Left colon (tissue), 2 donors: Measurements from ENCODE around the gene IGF2BP2. TPM values are rescaled to one million over a fixed set of nuclear protein-coding genes. Genes with fewer than 3 reads are reported as not detected.
"Not testable (repeated sequence)": the region's sequence is repeated elsewhere in the genome, so short reads cannot be mapped to it uniquely, and the experiment has no call there.

Source experiments
- ATAC-seq: fragments of 200-7000 bp; cut with Tn5 transposase; one replicate; pipeline ENCODE4 v1.9.1; 2020; ENCODE audit warnings: mild to moderate bottlenecking, moderate library complexity
- DNase-seq, 2 donors: peaks; one replicate each; pipeline ENCODE4 v3.0.0-alpha.2; 2020
- intact Hi-C, 2 donors: fragments of 100-400 bp; cut with DNase I in 1 of 2; cut with micrococcal nuclease in 1 of 2; formaldehyde crosslinking; loops; one replicate each; pipeline versions ENCODE4 v1.11.2 to v1.14.0; 2022; cut with DNase I, micrococcal nuclease
- total RNA-seq, 2 donors: library from RNA; stranded (reverse); fragmentation: NEBNext Ultra II Directional; extraction: Animal tissue kit (Norgen Biotek cat#: 25700); gene quantifications; one replicate each; pipeline ENCODE4 v1.2.1, GENCODE V29; 2021
- donor health status: DM: no; HTN: no; CAD: no.
- donor health status: DM: yes; HTN: yes; CAD: no.

The IGF2BP2 gene
- total RNA-seq, 2 donors from 2014 or later: 48.1 to 73.0 TPM

DNA sequence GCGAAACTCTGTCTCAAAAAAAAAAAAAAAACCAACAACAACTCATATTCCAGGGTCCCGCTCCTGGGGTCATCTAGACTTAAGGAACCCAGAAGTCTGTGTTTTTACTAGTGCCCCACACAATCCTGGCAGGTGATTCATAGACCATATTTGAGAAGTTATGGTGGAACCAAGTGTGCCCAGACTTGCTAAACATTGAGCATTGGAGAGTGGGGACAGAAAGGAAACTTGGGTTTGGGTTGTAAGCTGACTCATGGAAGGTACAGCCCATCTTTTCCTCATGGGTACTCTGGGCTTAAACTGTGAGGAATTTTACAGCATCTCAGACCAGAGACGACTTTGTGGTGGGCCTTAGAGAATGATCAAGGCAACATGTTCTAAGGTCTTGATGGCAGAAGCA lies 18.3 kb upstream of the IGF2BP2 start:
- intact Hi-C loops: no loop called here
- DNase-seq: no peak
- ATAC-seq: no peak

- DNase-seq (no peak), ATAC-seq (no peak)
- intact Hi-C loops: no loop called here
These were observed 17.4 kb upstream of the IGF2BP2 start for GRCh38 chr3:185842241-185842640.

GRCh38 chr3:185838417-185838989 lies 13.7 kb upstream of the IGF2BP2 start:
- ATAC-seq: peak; percentile 82
- DNase-seq, intact Hi-C loops: not testable (repeated sequence)

DNA sequence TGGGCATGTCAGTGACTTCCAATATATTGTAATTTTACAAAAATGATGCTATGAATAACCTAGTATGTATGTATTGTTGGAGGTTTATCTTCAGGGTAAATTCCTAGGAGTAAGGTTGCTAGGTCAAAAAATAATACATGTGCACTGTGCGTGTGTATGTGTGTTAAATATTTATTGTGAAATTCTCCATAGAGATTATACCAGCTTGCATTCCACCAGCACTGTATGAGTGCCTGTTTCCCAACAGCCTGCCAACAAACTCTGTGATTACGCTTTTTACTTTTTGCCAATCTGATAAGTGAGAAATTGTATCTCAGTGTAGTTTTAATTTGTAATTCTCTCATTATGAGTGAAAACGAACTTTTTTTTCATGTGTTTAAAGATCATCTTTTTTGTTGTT lies 12.6 kb upstream of the IGF2BP2 start:
- ATAC-seq (no peak), DNase-seq (no peak)

DNA sequence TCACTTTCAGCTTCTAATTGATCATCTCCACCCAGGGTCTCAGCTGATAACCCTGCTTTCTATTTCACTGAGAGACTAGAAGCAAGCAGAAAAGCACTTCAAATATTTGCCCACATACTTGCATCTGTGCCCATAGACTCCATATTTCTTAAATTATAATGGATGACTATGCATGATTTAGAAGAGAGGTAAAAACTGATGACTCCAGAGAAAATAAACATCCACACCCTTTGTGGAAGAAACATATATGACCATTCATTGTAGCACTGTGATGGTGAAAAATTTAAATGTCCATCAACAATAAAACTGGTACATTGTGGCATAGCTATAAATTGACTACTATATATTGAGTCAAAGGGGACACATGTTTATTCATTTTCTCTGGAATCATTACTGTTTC lies 7.1 kb upstream of the IGF2BP2 start:
- no peak for DNase-seq
- ATAC-seq: no peak
- intact Hi-C loops: no loop called here

More for the DNA sequence above, 12.6 kb upstream of the IGF2BP2 start:
- intact Hi-C loops: no loop called here

- DNase-seq (no peak), ATAC-seq (peak; percentile 52)
- intact Hi-C loops: no loop called here
These were observed 6.4 kb upstream of the IGF2BP2 start for GRCh38 chr3:185831195-185831594.

- DNase-seq: no peak
- no peak for ATAC-seq
- intact Hi-C loops: no loop called here
These were observed 5.4 kb upstream of the IGF2BP2 start for GRCh38 chr3:185830018-185830797.

- intact Hi-C loops: no loop called here
- DNase-seq: no peak
These were observed 3.9 kb upstream of the IGF2BP2 start for GRCh38 chr3:185828755-185829154.

GRCh38 chr3:185827595-185828344 lies 2.9 kb upstream of the IGF2BP2 start:
- ATAC-seq: no peak
- no peak for DNase-seq
- intact Hi-C loops: no loop called here

More at GRCh38 chr3:185828755-185829154, 3.9 kb upstream of the IGF2BP2 start:
- no peak for ATAC-seq

DNA sequence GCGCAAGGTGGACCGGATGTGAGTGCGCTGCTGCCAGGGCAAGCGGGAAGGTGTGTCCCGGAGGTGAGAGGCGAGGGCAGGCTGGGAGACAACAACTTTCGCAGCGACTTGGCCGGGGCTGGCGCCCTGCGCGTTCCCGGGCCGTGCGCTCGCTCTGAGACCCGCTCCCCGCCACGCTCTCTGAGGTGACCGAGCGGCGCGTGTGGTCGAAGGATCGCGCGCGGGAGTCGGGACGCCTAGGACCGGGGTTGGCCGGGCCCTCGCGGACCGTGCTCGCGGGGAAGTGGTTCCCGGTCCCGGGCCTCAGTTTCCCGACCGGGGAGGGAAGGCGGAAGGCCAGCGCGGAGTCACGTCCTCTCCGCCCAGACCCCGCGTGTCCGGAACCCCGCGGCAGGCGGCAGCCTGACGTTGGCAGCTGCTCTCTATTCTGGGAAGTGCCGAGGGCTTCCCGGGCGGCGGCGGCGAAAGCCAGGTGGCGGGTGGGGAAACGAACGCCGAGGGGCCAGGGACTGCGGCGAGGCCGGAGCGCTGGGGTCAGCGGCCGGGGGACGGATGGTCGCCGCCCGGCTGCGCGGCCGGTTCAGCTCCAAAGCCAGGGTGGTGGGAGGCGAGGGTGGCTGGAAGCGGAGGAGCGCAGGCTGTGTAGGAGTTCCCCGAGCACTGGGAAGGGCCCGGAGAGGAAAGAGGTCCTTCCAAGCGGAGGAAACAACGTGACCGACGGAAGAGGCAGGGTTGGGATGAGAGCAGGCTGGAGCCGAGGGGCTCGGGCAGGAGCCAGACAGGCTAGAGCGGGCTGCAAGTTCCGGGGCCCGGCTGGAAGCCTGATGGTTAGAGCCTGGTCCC lies 1.0 kb upstream of the IGF2BP2 start:
- ATAC-seq (peak; percentile 65), DNase-seq (peak; percentile 68 to 75)
- intact Hi-C loops: no loop called here

- DNase-seq (peak; percentile 39 to 64), ATAC-seq (peak; percentile 37)
- intact Hi-C loops: no loop called here
These were observed 514 bp downstream of the IGF2BP2 start for GRCh38 chr3:185824051-185825005.

DNA sequence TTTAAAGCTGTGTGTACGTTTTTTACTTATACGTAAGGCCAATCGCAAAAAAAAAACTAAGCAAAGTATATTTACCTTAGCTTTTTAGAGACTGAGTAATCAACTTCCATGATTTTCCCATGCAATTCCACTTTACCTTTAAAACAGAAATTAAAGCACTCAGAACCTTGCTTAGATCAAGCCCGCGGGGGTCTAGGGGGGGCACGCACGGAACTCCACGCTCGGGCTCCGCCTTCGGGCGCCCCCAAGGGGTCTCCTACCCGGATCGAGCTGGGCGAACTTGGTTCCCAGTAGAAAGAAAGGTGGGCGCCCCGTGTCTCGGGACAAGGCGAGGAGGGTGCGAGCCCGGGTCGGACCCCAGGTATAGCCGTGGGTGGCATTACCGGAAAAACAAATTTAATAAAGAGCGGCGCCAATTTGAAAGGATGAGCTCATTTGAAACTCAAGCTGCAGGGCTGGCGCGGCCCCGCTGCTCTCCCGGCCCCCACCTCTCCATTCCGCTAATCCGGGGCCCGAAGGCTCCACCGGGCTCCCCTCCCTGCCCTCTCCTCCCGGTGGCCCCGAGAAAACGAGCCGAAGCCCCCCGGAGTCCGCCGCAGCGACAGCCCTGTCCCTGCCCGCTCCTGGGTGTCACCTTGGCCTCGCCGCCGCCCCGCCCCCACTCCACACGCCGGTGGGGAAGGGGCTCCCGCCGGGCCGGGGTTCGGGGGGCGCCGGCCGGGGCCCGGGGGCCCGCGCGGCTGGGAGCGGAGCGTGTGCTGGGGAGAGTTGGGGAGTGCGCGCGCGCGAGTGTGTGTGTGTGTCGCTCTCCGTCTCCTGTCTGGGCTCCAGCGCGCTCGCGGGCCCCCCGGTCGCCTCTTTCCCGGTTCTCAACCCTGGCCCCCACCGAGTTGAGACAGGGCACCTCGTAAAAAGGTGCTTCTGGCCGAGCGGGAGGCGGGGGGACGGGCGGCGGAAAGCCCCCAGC lies 1.5 kb downstream of the IGF2BP2 start:
- peak; percentile 40 for ATAC-seq
- DNase-seq: peak; percentile 45 to 69
- intact Hi-C loops: no loop called here

GRCh38 chr3:185822221-185823000 lies 2.4 kb downstream of the IGF2BP2 start:
- no peak for DNase-seq
- ATAC-seq: no peak
- intact Hi-C loops: no loop called here

GRCh38 chr3:185820973-185821758 lies 3.7 kb downstream of the IGF2BP2 start:
- ATAC-seq: no peak
- intact Hi-C loops: no loop called here
- DNase-seq: no peak

- intact Hi-C loops: no loop called here
- ATAC-seq: no peak
- no peak for DNase-seq
These were observed 6.5 kb downstream of the IGF2BP2 start for GRCh38 chr3:185818267-185818875.
